ENCODE results near the gene AATK. TPM values are rescaled to one million over a fixed set of nuclear protein-coding genes. Genes with fewer than 3 reads are reported as not detected.

Gene AATK
- total and polyA plus RNA-seq, 2 of the 4 experiments (the other 2 are of a cell fraction), result under 0.01 to 0.21 TPM

DNA sequence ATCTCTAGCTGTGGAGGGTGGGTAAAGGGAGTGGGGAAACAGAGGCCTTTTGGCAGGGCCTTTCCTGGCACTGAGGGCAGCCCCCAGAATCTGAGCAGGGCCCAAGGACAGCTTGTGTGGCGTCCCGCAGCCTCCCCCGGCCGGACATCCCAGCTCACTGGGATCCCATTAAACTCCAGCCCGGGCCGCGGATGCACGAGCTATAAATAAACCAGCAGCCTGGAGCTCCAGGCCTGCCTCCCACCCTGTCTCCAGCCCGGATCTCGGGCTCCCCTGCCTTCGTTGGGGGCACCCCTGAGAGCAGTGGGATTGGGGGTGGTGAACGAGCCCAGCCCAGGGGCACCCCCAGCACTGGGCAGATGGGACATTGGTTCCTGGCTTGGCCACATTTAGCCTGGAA, 13.8 kb upstream of the AATK start:
- Histone ChIP-seq H3K4me2 (ENCODE audit: low read depth, low read length) (no peak overlapping the region), H4K5ac (ENCODE audit: low read depth, low read length) (no peak overlapping the region), H3K14ac (replicated peaks; ENCODE audit: low read depth, low read length) (no peak overlapping the region), H3K9me1 (ENCODE audit: insufficient read depth, low read length) (no peaks in the 10 kb centered on the region), H4K8ac (ENCODE audit: low read depth in 2 of 2, low read length in 2 of 2) (no peak overlapping the region), H3K79me1 (ENCODE audit: low read depth in 1 of 2, low read length in 2 of 2) (no peaks in the 10 kb centered on the region), H3K9ac (ENCODE audit: low read depth, low read length) (no peak overlapping the region), H2BK20ac (ENCODE audit: low read depth, low read length) (no peak overlapping the region), H3K56ac (ENCODE audit: extremely low read depth, insufficient read depth, low read length) (no peak overlapping the region), H3K36me3 (ENCODE audit: control insufficient read depth, insufficient read depth, low read length) (no peaks in the 10 kb centered on the region), H2BK120ac (ENCODE audit: low read depth, low read length) (no peak overlapping the region), H3K4me3 (ENCODE audit: insufficient read depth, low read depth, low read length) (no peak overlapping the region), H3K27ac (ENCODE audit: insufficient read depth, low read length) (no peak overlapping the region), H2AFZ (replicated peaks; ENCODE audit: low read length, poor library complexity) (no peak overlapping the region), H2AK5ac (ENCODE audit: low read depth, low read length) (no peak overlapping the region), H2BK15ac (ENCODE audit: low read depth, low read length) (no peak overlapping the region), H3K4ac (ENCODE audit: low read depth, low read length) (no peak overlapping the region), H3K23ac (ENCODE audit: low read depth, low read length) (no peak overlapping the region), H3K18ac (ENCODE audit: low read depth, low read length) (no peak overlapping the region), H4K20me1 (ENCODE audit: insufficient read depth, low read length) (no peaks in the 10 kb centered on the region), H3K27me3 (ENCODE audit: control insufficient read depth, insufficient read depth, low read length) (peaks cover 6% of the 10 kb centered on the region; the same call in 1 of the 2 replicates), H3K4me1 (ENCODE audit: control insufficient read depth, insufficient read depth, low read length) (no peaks in the 10 kb centered on the region), H2BK5ac (ENCODE audit: low read depth, low read length, poor library complexity, severe bottlenecking) (no peak overlapping the region), H4K91ac (ENCODE audit: insufficient read depth, low read depth, low read length) (no peak overlapping the region), H3K9me3 (ENCODE audit: control insufficient read depth, insufficient read depth, low read length) (no peaks in the 10 kb centered on the region), H2AK9ac (replicated peaks; ENCODE audit: low read depth, low read length, poor library complexity) (no peak overlapping the region)
- intact Hi-C loops (cut with micrococcal nuclease) (no loop called here), in situ Hi-C loops (cut with MboI; ENCODE audit: low sequenced_read_pairs) (no loop called here), dilution Hi-C loops (cut with HindIII; ENCODE audit: low sequenced_read_pairs, unreplicated experiment) (no loop called here)
- POLR2A ChIA-PET (ENCODE audit: unreplicated experiment), result no interaction called here
- no peak for TF ChIP-seq MAFK (IDR thresholded peaks at IDR 0.05; ENCODE audit: low read depth, low read length)
- no peak for TF ChIP-seq RFX5 (IDR thresholded peaks at IDR 0.05; ENCODE audit: low read depth, low read length)
- no peak for TF ChIP-seq CEBPB (IDR thresholded peaks at IDR 0.05; ENCODE audit: low read depth, low read length)
- no peak for TF ChIP-seq BHLHE40 (IDR thresholded peaks at IDR 0.05; ENCODE audit: low read depth, low read length)
- TF ChIP-seq, protein P1, sequence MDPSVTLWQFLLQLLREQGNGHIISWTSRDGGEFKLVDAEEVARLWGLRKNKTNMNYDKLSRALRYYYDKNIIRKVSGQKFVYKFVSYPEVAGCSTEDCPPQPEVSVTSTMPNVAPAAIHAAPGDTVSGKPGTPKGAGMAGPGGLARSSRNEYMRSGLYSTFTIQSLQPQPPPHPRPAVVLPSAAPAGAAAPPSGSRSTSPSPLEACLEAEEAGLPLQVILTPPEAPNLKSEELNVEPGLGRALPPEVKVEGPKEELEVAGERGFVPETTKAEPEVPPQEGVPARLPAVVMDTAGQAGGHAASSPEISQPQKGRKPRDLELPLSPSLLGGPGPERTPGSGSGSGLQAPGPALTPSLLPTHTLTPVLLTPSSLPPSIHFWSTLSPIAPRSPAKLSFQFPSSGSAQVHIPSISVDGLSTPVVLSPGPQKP (IDR thresholded peaks at IDR 0.05; ENCODE audit: borderline replicate concordance, low read depth, low read length), result no peak
- TF ChIP-seq, protein P2, sequence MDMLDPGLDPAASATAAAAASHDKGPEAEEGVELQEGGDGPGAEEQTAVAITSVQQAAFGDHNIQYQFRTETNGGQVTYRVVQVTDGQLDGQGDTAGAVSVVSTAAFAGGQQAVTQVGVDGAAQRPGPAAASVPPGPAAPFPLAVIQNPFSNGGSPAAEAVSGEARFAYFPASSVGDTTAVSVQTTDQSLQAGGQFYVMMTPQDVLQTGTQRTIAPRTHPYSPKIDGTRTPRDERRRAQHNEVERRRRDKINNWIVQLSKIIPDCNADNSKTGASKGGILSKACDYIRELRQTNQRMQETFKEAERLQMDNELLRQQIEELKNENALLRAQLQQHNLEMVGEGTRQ (IDR thresholded peaks at IDR 0.05; ENCODE audit: low read depth, low read length), result no peak
- TF ChIP-seq FOS (IDR thresholded peaks at IDR 0.05; ENCODE audit: low read depth, low read length), result no peak
- TF ChIP-seq RCOR1 (IDR thresholded peaks at IDR 0.05; ENCODE audit: insufficient replicate concordance, low read length), result no peak
- no CpG with 5 or more reads among the region's 12 CpGs for WGBS, 2 experiments (ENCODE audit: extremely low coverage in 2 of 2, insufficient read length in 1 of 2)
- CTCF ChIA-PET, result no interaction called here
- DNase-seq, result no peak
- no TSS peak for BruUV-seq (replicated peaks)
- ATAC-seq (ENCODE audit: low read depth), result no peak; the same call in 1 of the 2 replicates

Measured in IMR-90 (cell line).